Activated CD4-positive, alpha-beta T cell treated with anti-CD3 and anti-CD28 coated beads, Interleukin-2, amount 50 U/mL, for 16 hours (primary cell): Measurements from ENCODE around the gene LMF1.

Experiments
- DNase-seq: peaks from one replicate; pipeline ENCODE4 v3.0.0-alpha.2; 2020

Gene LMF1

GRCh38 chr16:970766-971581 is at the start of gene LMF1:
LMF1 (minus strand) TSS chr16:970984; CDS start chr16:970980, 4 bp downstream.
- peak; percentile 97 for DNase-seq

GRCh38 chr16:1020091-1020399 is 49.3 kb upstream of the LMF1 start:
- no peak for DNase-seq

GRCh38 chr16:1019231-1020090 is 48.7 kb upstream of the LMF1 start:
- DNase-seq: no peak

- no peak for DNase-seq
Measured at GRCh38 chr16:1018447-1019198, 47.8 kb upstream of the LMF1 start.

GRCh38 chr16:1014771-1015495 is 44.1 kb upstream of the LMF1 start:
- no peak for DNase-seq

- DNase-seq: no peak
Measured at GRCh38 chr16:1014221-1014620, 43.4 kb upstream of the LMF1 start.

- no peak for DNase-seq
Measured at GRCh38 chr16:1013593-1013900, 42.8 kb upstream of the LMF1 start.

GRCh38 chr16:1012722-1013592 is 42.2 kb upstream of the LMF1 start:
- DNase-seq: no peak

- DNase-seq: no peak
Measured at GRCh38 chr16:1012135-1012534, 41.4 kb upstream of the LMF1 start.

GRCh38 chr16:1011316-1012082 is 40.7 kb upstream of the LMF1 start:
- no peak for DNase-seq

GRCh38 chr16:1010815-1011214 is 40.0 kb upstream of the LMF1 start:
- DNase-seq: no peak

- no peak for DNase-seq
Measured at GRCh38 chr16:1010251-1010650, 39.5 kb upstream of the LMF1 start.

- no peak for DNase-seq
Measured at GRCh38 chr16:1009358-1010150, 38.8 kb upstream of the LMF1 start.

- DNase-seq: no peak
Measured at GRCh38 chr16:1008085-1008484, 37.3 kb upstream of the LMF1 start.

- DNase-seq: no peak
Measured at GRCh38 chr16:1007284-1007850, 36.6 kb upstream of the LMF1 start.

GRCh38 chr16:1006781-1007180 is 36.0 kb upstream of the LMF1 start:
- DNase-seq: no peak

GRCh38 chr16:1005286-1005685 is 34.5 kb upstream of the LMF1 start:
- no peak for DNase-seq

- DNase-seq: peak; percentile 70
Measured at GRCh38 chr16:1003391-1004347, 32.9 kb upstream of the LMF1 start.
